GM21737 (cell line): ENCODE measurements around the gene GUCA1A.
"Not testable (repeated sequence)": the region's sequence is repeated elsewhere in the genome, so short reads cannot be mapped to it uniquely, and the experiment has no call there.

Source experiments
- ATAC-seq: cut with Tn5 transposase; IDR thresholded peaks from one replicate; pipeline ENCODE4 v1.9.1; 2021; ENCODE audit warnings: mild to moderate bottlenecking, moderate library complexity; ENCODE audit not compliant: unreplicated experiment

GUCA1A gene

DNA sequence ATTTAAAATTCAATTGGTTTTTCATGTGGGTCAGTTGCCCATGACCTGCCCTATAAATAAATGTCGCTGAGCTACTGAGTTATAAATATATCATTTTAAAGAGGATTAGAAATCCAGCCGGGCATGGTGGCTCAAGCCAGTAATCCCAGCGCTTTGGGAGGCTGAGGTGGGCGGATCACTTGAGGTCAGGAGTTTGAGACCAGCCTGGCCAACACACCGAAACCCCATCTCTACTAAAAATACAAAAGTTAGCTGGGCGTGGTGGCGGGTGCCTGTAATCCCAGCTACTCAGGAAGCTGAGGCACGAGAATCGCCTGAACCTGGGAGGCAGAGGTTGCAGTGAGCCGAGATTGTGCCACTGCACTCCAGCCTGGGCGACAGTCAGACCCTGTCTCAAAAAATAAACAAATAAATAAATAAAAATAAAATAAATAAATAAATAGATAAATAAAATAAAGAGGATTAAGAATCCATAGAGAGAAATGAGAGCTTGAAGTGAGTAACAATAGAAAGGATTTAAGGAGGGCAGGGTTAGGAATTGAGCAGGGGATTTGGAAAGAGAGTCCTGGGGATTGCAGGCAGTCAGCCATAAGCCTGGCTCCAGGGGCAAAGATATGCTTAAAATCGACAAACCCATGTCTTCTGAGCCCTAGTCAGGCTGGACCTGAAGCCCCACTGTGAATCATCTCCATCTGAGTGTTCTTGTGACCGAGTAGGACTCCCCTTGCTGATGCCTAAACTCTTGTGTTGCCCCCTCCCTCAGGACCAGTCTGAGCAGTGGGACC, 29.2 kb downstream of the GUCA1A start:
- not testable (repeated sequence) for ATAC-seq

DNA sequence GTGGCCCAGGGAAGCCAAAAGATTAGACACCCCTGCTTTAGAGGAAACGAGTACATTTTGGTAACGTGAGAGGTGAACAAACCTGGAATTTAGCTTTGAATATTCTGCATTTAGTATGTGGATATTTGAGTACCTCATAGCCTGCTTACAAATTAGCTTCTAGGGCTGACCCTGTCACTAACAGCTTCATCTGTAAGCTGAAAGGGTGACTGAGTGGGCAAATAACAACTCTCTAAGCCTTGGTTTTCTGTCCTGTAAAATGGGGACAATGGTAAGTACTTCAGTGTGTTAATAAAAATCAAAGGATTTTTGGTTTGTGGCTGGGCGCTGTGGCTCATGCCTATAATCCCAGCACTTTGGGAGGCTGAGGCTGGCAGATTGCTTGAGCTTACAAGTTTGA, 30.0 kb downstream of the GUCA1A start:
- no peak for ATAC-seq

DNA sequence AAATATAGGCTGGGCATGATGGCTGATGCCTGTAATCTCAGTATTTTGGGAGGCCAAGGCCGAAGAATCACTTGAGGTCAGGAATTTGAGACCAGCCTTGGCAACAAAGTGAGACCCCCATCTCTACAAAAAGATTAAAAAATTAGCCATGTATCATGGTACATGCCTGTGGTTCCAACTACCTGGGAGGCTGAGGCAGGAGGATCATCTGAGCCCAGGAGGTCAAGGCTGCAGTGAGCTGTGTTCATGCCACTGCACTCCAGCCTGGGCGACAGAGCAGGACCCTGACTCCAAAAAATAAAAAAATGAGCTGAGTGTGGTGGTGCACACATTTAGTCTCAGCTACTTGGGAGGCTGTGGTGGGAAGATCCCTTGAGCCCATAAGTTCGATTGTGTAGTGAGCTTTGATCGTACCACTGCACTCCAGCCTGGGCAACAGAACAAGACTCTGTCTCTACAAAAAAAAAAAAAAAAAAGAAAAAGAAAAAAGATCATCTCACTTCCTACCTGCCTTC, 31.7 kb downstream of the GUCA1A start:
- ATAC-seq: no peak

DNA sequence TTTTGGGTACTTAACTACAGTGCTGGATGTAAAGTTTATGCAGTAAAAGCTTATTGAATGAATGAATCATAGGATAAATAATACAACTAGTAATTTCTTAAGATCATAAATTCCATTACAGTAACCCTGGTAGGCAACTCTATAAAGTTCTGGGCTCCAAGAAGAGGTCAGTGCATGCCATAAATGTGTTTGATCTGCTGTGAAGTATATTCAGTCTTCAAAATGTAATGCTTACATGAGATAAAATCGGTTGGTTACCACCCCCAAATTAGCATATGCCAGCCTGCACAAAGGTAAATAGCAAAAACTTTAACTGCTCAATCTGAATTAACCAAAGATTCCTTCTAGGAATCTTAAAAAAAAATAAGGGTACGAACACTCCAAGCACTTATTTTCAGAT, 34.4 kb downstream of the GUCA1A start:
- not testable (repeated sequence) for ATAC-seq

DNA sequence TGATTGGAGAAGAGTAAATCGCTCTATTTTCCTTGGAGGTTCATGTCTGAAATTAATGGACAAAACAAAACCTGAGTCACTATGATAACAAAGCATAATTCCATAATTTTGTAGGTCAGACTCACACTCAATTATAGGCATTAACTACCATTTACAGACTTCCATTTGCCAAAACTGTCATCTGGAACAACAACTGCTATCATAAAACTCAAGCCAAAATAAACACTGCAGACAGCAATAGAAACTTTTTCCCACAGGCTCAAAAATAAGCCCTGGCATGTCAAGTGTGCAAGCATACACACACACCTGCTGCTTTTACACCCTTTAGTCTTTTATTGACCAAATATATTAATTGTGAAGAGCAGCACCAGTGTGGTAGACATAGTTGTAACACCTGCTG, 37.4 kb downstream of the GUCA1A start:
- ATAC-seq: no peak

DNA sequence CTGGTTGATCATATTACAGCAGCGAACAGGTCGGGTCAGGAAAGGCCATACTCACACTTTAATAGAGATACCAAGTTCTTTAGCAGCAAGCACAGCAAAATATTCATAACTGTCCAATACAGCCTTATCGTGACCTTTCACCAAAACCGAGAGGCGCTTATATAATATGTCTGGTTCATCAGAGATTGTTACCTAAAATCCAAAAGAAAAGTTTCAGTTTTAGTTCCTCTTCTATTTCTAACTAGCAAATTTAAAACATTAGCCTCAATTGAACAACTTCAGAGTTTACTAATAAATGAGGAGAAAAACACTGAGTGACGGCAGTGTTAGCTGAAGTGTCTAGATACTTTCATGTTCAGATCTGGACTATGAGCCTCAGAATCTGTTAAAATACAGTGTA, 38.6 kb downstream of the GUCA1A start:
- no peak for ATAC-seq

DNA sequence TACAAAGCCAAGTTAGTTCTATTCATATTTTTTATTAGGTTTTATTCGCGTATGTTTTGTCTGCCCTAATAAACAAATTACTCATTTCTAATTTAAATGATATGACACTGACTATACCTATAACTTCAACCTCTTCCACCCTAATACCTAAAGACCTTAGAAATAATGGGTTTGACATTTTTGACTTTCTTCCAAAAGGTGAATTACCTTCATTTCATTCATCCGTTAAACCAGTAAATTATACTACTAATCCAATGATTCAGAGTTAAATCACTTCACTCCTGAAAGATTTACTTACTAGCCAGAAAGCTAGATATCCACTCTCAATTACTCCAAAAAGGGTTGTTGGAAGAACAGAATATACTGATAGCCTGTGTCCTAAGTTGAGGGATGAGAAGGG, 39.3 kb downstream of the GUCA1A start:
- ATAC-seq: no peak

DNA sequence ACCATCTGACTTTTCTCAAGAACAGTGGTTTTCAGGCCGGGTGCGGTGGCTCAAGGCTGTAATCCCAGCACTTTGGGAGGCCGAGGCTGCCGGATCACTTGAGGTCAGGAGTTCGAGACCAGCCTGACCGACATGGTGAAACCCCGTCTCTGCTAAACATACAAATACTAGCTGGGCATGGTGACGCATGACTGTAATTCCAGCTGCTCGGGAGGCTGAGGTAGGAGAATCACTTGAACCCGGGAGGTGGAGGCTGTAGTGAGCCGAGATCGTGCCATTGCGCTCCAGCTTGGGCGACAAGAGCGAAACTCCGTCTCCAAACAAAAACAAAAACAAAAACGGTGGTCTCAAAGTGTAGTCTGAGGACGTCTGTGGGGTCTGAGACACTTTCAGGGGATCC, 43.3 kb downstream of the GUCA1A start:
- not testable (repeated sequence) for ATAC-seq

DNA sequence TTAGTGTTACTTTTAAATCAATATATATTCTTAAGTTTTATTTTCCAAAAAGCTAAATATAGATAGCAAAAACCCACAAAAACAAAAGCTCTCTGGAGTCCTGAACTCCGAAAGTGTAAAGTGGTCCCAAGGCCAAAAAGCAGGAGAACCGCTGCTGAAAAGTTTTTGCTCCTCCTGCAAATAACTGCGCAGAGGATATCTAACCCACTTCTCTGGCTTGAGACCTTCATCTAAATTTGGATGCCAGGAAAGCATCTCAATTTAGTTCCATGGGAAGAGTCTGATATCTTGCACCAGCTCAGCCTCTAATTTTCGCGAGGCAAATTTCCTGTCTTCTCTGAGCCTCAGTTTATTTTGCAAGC, 44.0 kb downstream of the GUCA1A start:
- ATAC-seq: no peak

DNA sequence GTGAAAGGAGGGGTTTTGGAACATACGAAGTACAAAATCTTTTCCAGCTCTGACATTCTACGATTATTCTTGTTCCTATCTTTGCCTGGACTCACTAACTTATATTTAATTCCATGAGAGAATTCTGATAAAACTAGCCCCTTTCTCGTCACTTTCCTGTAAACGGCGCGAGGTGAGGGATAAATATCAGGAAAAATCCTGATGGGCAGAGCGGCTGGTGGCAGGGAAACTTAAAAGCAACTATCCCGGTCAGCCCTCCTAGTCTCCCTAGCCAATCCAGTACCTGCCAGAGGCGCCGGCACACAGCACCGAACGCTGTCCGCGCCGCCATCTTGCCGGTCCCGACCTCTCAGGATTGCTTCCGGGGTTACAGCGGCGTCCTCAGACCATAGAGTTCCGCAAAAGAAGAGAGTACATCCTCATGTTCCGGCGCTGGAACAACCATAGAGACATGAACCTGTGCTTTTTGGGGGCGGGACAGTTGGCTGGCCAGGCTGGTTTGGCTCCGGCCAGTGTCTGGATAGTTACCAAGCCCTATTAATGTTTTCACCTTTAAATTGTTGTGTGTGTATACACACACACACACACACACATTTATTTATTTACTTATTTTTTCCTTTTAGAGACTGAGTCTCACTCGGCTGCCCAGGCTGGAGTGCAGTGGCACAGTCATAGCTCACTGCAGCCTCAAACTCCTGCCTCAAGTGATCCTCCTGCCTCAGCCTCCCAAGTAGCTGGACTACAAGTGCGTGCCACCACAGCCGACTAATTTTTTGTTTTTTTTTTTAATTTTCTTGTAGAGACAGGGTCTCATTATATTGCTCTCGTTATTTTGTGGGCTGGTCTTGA, 44.6 kb downstream of the GUCA1A start, which contains the start of gene MRPS10:
MRPS10 (minus strand) TSS at position 343 of the 849 bp plus-strand sequence; CDS start at position 331, 12 bp downstream.
- peak; percentile 91 for ATAC-seq

DNA sequence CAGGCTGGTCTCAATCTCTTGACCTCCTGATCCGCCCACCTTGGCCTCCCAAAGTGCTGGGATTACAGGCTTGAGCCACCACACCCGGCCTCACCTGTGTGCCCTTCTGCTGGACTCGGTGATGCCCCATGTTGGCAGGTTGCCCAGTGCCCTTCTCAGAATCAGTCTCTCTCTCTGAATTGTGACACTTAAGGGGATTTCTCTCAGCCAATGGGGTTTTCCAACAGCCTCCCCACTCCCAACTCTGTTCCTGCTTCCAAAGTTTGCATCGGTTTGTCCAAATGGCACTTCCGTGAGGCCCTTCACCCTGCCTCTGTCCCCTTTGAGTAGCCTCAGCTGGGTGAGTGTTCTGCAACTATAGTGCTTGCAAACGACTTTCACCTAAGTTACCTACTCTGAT, 47.6 kb downstream of the GUCA1A start:
- no peak for ATAC-seq

DNA sequence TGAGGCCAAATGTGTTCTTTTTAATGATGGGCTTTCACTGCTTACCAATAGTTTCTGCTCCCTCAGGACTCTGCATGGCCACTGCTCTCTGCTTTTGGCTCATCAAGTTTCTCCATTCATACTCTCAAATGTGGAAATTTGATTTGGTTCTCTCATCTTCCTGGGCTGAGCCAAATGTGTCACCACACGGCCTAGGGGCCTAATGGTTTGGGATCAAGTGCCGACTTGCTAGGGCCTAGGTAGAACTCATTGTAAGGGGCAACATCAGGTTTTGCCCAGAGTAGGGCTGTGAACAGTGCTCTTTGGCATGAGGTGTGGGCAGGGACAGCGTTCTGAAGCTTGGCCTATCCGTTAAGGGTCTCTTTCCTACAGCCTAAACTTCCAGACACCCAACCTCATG, 48.4 kb downstream of the GUCA1A start:
- no peak for ATAC-seq

DNA sequence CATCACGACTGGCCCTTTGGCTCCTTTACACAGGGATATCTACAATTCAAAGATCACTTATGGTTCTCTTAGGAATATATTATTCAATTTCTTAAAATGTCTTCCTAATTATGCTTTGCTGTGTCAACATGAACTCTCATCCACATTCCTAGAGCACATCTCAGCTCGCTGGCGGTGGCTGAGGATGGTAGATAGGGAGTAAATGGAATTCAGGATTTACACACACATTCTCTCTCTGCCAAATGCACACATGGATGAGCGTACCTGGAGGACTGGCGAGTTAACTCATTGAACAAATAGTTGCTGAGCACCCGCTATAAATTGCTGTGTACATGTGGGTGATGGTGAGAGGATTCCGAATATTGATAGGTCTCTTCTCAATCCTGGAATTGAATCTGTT, 49.3 kb downstream of the GUCA1A start:
- no peak for ATAC-seq

DNA sequence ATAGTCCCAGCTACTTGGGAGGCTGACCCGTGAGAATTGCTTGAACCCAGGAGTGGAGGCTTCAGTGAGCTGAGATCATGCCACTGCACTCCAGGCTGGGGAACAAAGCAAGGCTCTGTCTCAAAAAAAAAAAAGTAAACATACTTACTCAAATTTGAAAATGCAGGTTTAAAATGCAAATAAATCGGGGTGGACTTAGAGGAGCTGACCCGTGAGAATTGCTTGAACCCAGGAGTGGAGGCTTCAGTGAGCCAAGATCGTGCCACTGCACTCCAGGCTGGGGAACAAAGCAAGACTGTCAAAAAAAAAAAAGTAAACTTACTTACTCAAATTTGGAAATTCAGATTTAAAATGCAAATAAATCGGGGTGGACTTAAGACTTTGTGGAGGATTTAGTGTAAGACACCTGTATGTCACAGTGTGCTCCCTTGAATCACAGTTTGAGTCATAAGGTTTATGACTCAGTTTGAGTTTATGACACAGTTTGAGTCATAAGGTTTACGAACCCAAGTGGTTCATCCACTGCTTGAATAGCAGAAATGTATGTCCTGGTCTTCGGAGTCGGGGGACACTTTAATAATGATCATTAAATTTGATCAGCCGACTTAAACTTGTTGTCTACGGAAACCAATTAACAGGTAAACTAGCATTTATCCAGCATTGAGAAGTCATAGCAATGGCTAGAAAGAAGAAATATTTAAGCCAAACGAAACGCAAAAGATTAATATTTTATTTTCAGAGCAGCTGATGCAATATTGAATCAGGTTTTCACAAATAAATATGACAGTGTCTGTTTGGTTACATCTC, 51.3 kb downstream of the GUCA1A start:
- ATAC-seq: peak; percentile 79

DNA sequence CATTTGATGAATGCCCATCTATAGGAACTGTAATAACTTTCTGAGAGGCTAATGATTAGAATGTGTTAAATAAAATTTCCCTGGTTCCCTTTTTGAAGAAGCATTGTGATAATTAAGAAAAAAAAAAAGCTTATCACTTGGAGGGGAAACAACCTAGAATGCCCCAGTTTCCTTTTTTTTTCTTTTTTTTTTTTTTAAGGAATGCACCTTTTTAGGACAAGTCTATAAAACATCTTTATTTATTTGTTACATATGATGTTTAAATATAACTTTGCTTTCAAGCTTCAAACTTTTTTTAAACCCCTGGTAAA, 51.8 kb downstream of the GUCA1A start:
- ATAC-seq: no peak

DNA sequence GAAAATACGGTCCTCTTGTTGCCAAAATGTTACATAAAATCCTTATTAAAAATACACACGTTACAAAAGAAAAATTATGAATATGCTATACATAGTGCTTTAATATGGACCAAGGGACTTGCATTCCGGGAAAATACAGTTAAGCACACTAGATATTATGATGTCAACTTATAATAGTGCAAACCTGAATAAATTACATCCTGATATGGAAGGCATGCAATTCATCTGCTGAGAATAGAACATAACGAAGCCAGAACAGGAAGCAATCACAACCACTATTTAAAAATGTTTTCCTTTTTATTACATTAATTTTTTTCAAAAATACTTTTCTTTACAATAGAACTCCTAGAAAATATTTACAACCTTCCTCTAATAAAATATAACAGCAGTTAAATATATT, 52.3 kb downstream of the GUCA1A start:
- no peak for ATAC-seq

DNA sequence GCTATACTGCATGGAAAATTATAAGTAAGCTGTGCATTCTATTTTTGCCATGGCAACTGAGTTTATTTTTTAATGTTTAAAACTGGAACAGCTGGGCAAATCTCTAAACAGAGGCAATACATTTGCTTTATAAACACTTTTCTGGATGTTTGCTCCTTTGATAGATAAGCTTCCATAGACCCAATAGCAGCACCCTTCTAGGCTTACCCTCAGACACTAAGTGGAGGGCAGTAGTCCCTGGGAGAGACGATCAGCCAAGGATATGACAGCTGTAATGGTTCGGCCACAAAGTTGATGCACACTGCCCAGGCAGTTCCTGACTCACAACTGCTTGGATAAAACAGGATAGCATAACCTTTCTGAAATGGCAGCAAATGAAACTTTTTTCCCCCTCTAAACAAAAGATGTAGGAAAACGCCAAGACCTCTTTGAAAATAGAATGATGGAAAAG, 53.0 kb downstream of the GUCA1A start:
- ATAC-seq: no peak

DNA sequence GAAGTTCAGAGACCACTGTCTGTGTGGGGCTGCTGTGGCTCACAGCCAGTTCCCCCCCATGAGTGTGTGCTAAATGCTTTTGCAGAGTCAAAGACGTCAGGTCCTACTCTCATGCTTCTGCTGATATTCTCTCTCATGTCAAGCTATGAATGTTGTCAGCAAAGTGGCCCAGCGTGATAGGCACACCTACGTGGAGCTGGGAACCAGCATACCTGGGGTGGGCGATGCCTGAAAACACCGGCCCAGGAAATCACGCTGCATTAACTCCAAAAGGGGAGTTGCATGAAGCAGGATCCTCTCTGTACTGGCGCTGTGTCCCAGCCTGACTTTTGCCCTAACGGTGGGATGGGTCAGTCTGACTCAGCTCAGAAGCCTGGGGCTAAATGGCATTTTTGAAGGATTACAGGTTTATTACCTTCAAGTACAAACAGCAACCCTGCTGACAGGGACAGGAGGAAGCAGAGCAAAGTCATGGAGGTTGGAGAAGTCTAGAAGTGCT, 53.5 kb downstream of the GUCA1A start:
- no peak for ATAC-seq

DNA sequence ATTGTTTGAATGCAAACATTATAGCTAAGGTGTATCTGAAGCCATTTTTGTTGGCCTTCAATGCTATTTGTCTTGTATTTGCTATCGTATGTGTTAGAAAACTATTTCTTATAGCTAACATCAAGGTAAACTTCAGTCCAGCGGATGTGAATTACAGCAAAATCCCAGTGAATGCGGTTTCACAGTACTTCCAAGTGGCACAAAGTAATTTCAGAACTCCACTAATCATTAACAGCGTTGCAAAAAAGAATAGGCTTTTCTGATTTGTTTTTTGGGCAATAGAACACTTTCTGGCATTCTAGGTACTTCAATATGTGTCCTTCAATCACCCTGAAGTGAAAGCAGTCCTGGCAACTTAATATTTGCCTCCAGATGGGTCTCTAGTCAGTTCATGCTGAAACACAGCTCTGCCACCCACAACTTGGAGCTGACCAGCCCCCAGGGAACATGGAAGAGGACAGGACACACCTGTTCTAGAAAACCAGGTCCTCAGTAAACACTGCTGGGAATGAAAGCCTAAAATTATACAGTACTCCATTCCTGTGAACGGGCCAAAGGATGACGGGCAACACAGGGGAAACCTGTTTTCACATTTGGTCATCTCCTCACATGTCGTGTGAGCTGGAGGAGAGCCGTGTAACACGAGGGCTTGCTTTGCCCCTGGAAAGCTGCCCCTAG, 54.1 kb downstream of the GUCA1A start:
- no peak for ATAC-seq

DNA sequence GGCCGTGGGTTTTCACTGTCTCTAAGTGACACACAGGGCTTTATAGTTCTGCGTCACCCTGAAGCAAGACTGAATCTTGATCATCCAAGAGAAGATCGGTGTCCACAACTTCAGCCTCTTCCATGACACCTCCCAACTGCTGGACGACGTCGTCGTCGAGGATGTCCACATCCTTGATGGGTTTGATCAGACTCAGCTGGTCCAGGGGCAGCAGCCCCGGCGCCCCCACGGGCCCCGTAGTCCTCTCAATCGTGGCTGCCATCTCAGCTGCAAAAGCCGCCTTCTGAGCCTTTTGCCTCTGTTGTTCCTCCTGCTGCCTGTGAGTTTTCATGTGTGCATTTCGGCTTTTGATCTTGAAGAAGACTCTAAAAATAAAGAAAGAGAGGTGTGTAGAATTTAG, 55.1 kb downstream of the GUCA1A start:
- no peak for ATAC-seq
